Measurements from ENCODE around the gene GAS7.

The GAS7 gene

DNA sequence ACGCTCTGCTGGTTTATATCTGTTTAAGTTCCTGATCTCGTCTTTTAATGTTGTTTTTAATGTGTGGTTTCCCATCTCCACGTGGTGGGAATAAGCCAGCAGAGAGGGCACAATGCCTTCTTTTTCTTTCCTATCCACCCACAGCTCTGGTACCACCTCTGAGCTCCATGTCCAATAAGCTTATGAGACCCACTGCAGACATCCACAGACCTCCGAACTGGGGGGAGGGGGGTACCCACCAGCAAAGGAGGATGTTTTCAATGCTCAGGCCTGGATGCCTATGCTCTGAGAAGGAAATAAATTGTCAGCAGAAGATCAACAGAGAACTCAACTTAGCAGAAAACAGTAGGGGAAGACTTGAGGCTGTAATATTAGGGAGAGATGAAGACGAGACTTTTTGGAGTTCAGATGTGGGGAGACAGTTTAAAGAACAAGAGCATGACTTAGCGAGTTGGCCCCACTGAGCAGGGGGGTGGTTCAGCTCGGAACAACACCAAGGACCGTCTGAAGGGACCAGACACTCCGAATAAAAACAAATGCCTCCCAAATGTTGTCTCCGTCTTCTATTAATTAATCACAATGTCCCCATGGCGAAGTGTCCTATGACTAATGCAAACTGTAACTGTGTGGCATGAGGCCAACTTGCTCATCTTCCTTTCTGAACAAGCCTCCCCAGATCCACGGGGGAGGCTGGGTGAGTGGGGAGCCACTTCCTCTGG is 62.7 kb downstream of the GAS7 start:
- no peaks in the 10 kb centered on the region for H3K36me3 ChIP-seq (ENCODE audit: control insufficient read depth, insufficient read depth, low read length)
- peaks cover 45% of the 10 kb centered on the region for H3K4me1 ChIP-seq (ENCODE audit: control insufficient read depth, insufficient read depth, low read length, poor library complexity, severe bottlenecking)
- peak overlapping the region; percentile 19 for H3K27ac ChIP-seq (ENCODE audit: low read depth, low read length, severe bottlenecking)
- no peaks in the 10 kb centered on the region for H3K9me3 ChIP-seq (ENCODE audit: control insufficient read depth, low read length)
- 86 to 90% methylated on average over 5 to 7 of the region's 12 CpGs for WGBS, 2 experiments (ENCODE audit: insufficient coverage in 2 of 2)
- H3K4me3 ChIP-seq (ENCODE audit: extremely low read depth, insufficient read depth, low read length, poor library complexity, severe bottlenecking): no peak overlapping the region

- H3K9me3 ChIP-seq (ENCODE audit: control insufficient read depth, low read length): no peaks in the 10 kb centered on the region
- no peak overlapping the region for H3K27ac ChIP-seq (ENCODE audit: low read depth, low read length, severe bottlenecking)
- WGBS, 2 experiments (ENCODE audit: insufficient coverage in 2 of 2): 92% methylated on average over 2 of the region's 5 CpGs; no CpG with 5 or more reads in 1 of the 2 experiments
- no peaks in the 10 kb centered on the region for H3K36me3 ChIP-seq (ENCODE audit: control insufficient read depth, insufficient read depth, low read length)
- no peak overlapping the region for H3K4me3 ChIP-seq (ENCODE audit: extremely low read depth, insufficient read depth, low read length, poor library complexity, severe bottlenecking)
- H3K4me1 ChIP-seq (ENCODE audit: control insufficient read depth, insufficient read depth, low read length, poor library complexity, severe bottlenecking): peaks cover 43% of the 10 kb centered on the region
Observed at GRCh38 chr17:10130677-10131076, 67.7 kb downstream of the GAS7 start.

GRCh38 chr17:10130263-10130662 is 68.1 kb downstream of the GAS7 start:
- 92 to 94% methylated on average over 3 to 4 of the region's 5 CpGs for WGBS, 2 experiments (ENCODE audit: insufficient coverage in 2 of 2)

DNA sequence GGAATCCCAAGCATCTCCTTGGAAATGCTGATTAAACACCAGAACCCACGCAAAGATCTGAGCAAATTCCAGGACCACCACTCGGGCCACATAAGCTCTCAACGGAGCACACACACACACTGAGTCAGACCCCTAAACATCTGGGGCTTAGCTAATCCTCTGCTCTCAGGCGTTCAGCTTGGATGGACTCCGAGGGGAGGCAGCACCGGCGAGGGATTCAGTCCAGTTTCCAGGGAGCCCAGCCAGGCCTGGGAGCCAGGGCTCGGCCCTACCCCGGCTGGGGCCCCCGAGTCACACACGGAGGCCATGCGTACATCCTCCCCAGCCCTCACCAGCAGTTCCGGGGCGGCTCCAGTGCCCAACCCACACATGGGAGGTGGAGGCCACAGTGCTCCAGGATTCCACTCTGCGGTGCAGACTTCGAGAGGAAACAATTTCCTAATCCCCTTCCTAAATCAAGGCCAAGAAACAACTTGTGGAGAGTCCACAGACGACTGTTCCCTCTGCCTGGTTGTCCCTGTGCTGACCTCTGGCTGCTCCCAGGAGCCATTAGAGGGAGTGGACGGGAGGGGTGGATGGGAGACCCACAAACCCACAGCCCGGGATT is 70.5 kb downstream of the GAS7 start:
- 48 to 54% methylated on average over 11 to 16 of the region's 19 CpGs for whole genome bisulfite sequencing, 2 experiments (ENCODE audit: insufficient coverage in 2 of 2)
- Histone ChIP-seq H3K4me1 (ENCODE audit: control insufficient read depth, insufficient read depth, low read length, poor library complexity, severe bottlenecking) (peaks cover 49% of the 10 kb centered on the region), H3K27ac (ENCODE audit: low read depth, low read length, severe bottlenecking) (peak overlapping the region; percentile 98)

More at GRCh38 chr17:10130263-10130662, 68.1 kb downstream of the GAS7 start:
- Histone ChIP-seq H3K4me3 (ENCODE audit: extremely low read depth, insufficient read depth, low read length, poor library complexity, severe bottlenecking) (no peak overlapping the region), H3K4me1 (ENCODE audit: control insufficient read depth, insufficient read depth, low read length, poor library complexity, severe bottlenecking) (peaks cover 43% of the 10 kb centered on the region), H3K36me3 (ENCODE audit: control insufficient read depth, insufficient read depth, low read length) (no peaks in the 10 kb centered on the region), H3K9me3 (ENCODE audit: control insufficient read depth, low read length) (no peaks in the 10 kb centered on the region), H3K27ac (ENCODE audit: low read depth, low read length, severe bottlenecking) (no peak overlapping the region)

DNA sequence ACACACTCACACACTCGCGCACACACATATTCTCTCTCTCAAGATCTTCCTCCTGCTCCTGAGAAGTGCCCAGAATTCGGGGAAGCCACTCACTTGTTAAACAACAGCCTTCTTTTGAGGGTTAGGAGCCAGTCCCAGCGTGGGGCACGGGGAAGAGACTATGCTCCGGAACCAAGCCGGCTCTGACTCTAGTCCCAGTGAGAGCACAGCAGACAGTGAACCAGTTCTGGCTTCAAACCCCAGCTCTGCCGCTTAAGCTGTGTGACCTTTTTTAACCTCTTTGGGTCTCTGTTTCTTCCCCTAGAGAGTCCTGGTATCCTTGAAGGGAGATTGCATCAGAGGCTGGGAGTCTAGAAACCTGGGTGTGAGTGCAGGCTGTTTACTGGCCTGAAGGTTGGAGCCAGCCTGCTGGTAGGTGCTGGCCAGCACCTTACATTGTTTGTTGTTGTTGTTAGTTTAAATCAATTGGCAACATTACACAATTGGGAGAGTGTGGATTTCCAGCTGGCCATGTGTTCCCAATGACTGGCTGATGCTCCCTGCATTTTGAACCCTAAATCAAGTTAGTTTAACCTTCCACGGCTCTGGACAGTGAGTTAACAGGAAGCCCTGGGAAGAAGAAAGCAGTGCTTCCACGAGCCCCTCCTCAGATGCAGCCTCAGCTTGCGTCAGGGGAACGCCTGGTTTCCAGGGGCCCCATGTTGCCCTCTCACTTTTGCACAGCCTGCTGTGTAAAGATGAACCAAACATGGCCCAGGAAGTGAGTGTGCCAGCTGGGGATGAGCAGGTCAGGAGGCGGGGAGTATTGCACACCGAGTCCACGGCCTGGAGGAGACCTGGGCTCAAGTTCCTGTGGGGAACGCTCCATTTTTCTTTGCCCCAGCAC is 71.5 kb downstream of the GAS7 start:
- peaks cover 56% of the 10 kb centered on the region for H3K4me1 ChIP-seq (ENCODE audit: control insufficient read depth, insufficient read depth, low read length, poor library complexity, severe bottlenecking)
- H3K9me3 ChIP-seq (ENCODE audit: control insufficient read depth, low read length): no peaks in the 10 kb centered on the region
- H3K36me3 ChIP-seq (ENCODE audit: control insufficient read depth, insufficient read depth, low read length): no peaks in the 10 kb centered on the region
- peak overlapping the region; percentile 98 for H3K27ac ChIP-seq (ENCODE audit: low read depth, low read length, severe bottlenecking)
- no peak overlapping the region for H3K4me3 ChIP-seq (ENCODE audit: extremely low read depth, insufficient read depth, low read length, poor library complexity, severe bottlenecking)
- 73 to 80% methylated on average over 15 to 16 of the region's 16 CpGs for WGBS, 2 experiments (ENCODE audit: insufficient coverage in 2 of 2)

More for the DNA sequence above, 70.5 kb downstream of the GAS7 start:
- no peak overlapping the region for H3K4me3 ChIP-seq (ENCODE audit: extremely low read depth, insufficient read depth, low read length, poor library complexity, severe bottlenecking)
- H3K36me3 ChIP-seq (ENCODE audit: control insufficient read depth, insufficient read depth, low read length): no peaks in the 10 kb centered on the region
- no peaks in the 10 kb centered on the region for H3K9me3 ChIP-seq (ENCODE audit: control insufficient read depth, low read length)

DNA sequence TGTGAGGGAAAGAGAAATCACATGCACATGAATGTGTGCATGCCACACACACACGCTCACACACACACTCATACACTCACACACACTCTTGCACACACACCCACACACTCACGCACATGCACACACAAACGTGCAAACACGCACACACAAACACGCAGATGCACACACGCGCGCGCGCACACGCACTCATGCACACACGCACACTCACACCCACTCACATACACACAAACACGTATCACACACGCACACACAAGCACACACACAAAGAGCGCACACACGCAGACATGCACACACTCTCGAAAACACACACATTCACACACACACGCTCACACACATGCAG is 72.2 kb downstream of the GAS7 start:
- peak overlapping the region; percentile 98 for H3K27ac ChIP-seq (ENCODE audit: low read depth, low read length, severe bottlenecking)
- H3K4me1 ChIP-seq (ENCODE audit: control insufficient read depth, insufficient read depth, low read length, poor library complexity, severe bottlenecking): peaks cover 58% of the 10 kb centered on the region
- no peaks in the 10 kb centered on the region for H3K9me3 ChIP-seq (ENCODE audit: control insufficient read depth, low read length)
- H3K36me3 ChIP-seq (ENCODE audit: control insufficient read depth, insufficient read depth, low read length): no peaks in the 10 kb centered on the region
- no peak overlapping the region for H3K4me3 ChIP-seq (ENCODE audit: extremely low read depth, insufficient read depth, low read length, poor library complexity, severe bottlenecking)
- WGBS, 2 experiments (ENCODE audit: insufficient coverage in 2 of 2): 79 to 84% methylated on average over 15 to 17 of the region's 18 CpGs

DNA sequence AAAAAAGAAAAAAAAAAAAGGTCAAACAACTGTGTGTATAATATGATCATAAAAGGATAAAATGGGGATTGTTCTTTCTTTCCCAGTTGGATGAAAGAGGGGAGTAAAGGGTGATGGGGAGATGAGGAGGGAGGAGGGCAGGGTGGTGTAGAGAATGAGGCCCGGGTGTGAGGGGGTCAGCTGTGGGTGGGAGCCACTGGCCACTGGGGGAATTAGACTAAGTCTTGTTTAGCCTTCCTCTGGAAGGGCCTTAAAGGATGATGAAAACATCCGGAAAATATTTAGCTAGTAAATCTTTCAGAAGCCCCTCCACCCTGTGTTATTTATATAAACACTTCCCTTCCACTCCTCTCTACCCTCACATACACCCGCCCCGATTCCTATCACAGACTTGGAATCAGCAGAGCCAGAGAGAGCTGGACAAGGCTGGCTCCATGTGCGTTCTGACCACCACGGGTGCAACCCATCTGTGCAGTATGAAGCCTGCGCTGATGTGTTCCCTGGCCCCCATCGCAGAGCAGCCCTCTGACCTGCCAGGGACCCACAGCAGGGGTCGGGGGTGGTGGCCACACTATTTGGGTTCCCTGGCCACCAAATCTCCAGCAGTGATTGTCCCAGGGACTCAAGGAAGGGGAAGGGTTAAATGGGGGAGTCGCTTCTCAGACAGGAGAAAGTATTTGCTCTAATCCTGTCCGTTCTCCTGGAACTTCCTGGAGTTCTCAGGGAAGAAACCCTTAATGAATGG is 72.7 kb downstream of the GAS7 start:
- peak overlapping the region; percentile 98 for H3K27ac ChIP-seq (ENCODE audit: low read depth, low read length, severe bottlenecking)
- peaks cover 57% of the 10 kb centered on the region for H3K4me1 ChIP-seq (ENCODE audit: control insufficient read depth, insufficient read depth, low read length, poor library complexity, severe bottlenecking)
- H3K4me3 ChIP-seq (ENCODE audit: extremely low read depth, insufficient read depth, low read length, poor library complexity, severe bottlenecking): no peak overlapping the region
- WGBS, 2 experiments (ENCODE audit: insufficient coverage in 2 of 2): 70 to 79% methylated on average over 8 to 9 of the region's 11 CpGs
- no peaks in the 10 kb centered on the region for H3K9me3 ChIP-seq (ENCODE audit: control insufficient read depth, low read length)
- H3K36me3 ChIP-seq (ENCODE audit: control insufficient read depth, insufficient read depth, low read length): no peaks in the 10 kb centered on the region

- WGBS, 2 experiments (ENCODE audit: insufficient coverage in 2 of 2): 88 to 100% methylated on average over 2 of the region's 2 CpGs
- Histone ChIP-seq H3K4me3 (ENCODE audit: extremely low read depth, insufficient read depth, low read length, poor library complexity, severe bottlenecking) (no peak overlapping the region), H3K27ac (ENCODE audit: low read depth, low read length, severe bottlenecking) (no peak overlapping the region), H3K4me1 (ENCODE audit: control insufficient read depth, insufficient read depth, low read length, poor library complexity, severe bottlenecking) (peaks cover 58% of the 10 kb centered on the region), H3K36me3 (ENCODE audit: control insufficient read depth, insufficient read depth, low read length) (no peaks in the 10 kb centered on the region), H3K9me3 (ENCODE audit: control insufficient read depth, low read length) (no peaks in the 10 kb centered on the region)
Observed at GRCh38 chr17:10123093-10123492, 75.3 kb downstream of the GAS7 start.

GRCh38 chr17:10121971-10122707 is 76.3 kb downstream of the GAS7 start:
- peaks cover 56% of the 10 kb centered on the region for H3K4me1 ChIP-seq (ENCODE audit: control insufficient read depth, insufficient read depth, low read length, poor library complexity, severe bottlenecking)
- no peak overlapping the region for H3K4me3 ChIP-seq (ENCODE audit: extremely low read depth, insufficient read depth, low read length, poor library complexity, severe bottlenecking)
- no peaks in the 10 kb centered on the region for H3K36me3 ChIP-seq (ENCODE audit: control insufficient read depth, insufficient read depth, low read length)
- no peak overlapping the region for H3K27ac ChIP-seq (ENCODE audit: low read depth, low read length, severe bottlenecking)
- 86 to 93% methylated on average over 11 to 12 of the region's 17 CpGs for WGBS, 2 experiments (ENCODE audit: insufficient coverage in 2 of 2)
- H3K9me3 ChIP-seq (ENCODE audit: control insufficient read depth, low read length): no peaks in the 10 kb centered on the region

DNA sequence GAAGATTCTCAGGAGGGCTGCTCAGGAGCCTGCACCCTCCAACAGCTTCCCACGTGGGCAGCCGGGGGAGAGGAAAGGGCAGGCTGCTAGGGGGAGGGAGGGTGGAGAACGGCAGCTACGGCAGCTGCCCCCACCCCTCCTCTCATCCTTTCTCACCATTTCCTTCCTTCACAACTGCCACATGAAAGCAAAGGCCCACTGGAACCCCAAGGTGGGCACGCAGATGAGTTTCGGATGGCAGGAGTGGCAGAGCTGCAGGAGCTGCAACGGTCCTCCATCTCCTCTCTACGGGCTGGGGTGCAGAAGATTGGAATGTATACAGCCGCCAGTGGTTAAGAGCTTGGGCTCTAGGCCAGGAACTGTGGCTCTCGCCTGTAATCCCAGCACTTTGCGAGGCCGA is 77.7 kb downstream of the GAS7 start:
- 87 to 97% methylated on average over 8 to 9 of the region's 12 CpGs for WGBS, 2 experiments (ENCODE audit: insufficient coverage in 2 of 2)
- Histone ChIP-seq H3K4me1 (ENCODE audit: control insufficient read depth, insufficient read depth, low read length, poor library complexity, severe bottlenecking) (peaks cover 51% of the 10 kb centered on the region), H3K9me3 (ENCODE audit: control insufficient read depth, low read length) (no peaks in the 10 kb centered on the region), H3K4me3 (ENCODE audit: extremely low read depth, insufficient read depth, low read length, poor library complexity, severe bottlenecking) (no peak overlapping the region), H3K27ac (ENCODE audit: low read depth, low read length, severe bottlenecking) (no peak overlapping the region), H3K36me3 (ENCODE audit: control insufficient read depth, insufficient read depth, low read length) (no peaks in the 10 kb centered on the region)
